Melanocyte of skin (primary cell): Measurements from ENCODE around the gene TXNL4A. TPM values are rescaled to one million over a fixed set of nuclear protein-coding genes. Genes with fewer than 3 reads are reported as not detected.

Source experiments
- total RNA-seq, 2 donors: library from RNA; depleted of rRNA; stranded (reverse); fragments of >200 nt; gene quantifications; 2 replicates each; pipeline ENCODE4 v1.2.3, GENCODE V29; 2012

Gene TXNL4A
- 10 to 100 TPM; 49.9 to 74.6 TPM for total RNA-seq

GRCh38 chr18:79988451-79989194, at the start of gene TXNL4A:
Gene TXNL4A, minus strand, starts transcription at chr18:79988563. Its CDS starts 171 bp downstream, at chr18:79988392.

GRCh38 chr18:80034068-80034851, 45.9 kb upstream of the TXNL4A start, which contains the start of gene RBFA:
Gene RBFA, plus strand, starts transcription at chr18:80034434. Its CDS starts 62 bp downstream, at chr18:80034496.

GRCh38 chr18:79964330-79965118, 23.8 kb downstream of the TXNL4A start, which contains the start of gene HSBP1L1:
Gene HSBP1L1, plus strand, starts transcription at chr18:79964643. Its CDS starts 93 bp downstream, at chr18:79964736.

GRCh38 chr18:79951545-79952455, 36.6 kb downstream of the TXNL4A start, which contains the start of gene SLC66A2:
Gene SLC66A2, minus strand, starts transcription at chr18:79951653. Its CDS starts 727 bp downstream, at chr18:79950926.

Other genes starting within 250 kb of the TXNL4A start
- gene KCNG2, start 190.6 kb downstream of the TXNL4A start, total RNA-seq: under 1 TPM in 1 of 2 donors, not detected in 1; under 0.01 TPM
- 10 to 100 TPM; 34.4 to 38.0 TPM for gene SLC66A2, start 36.9 kb downstream of the TXNL4A start, total RNA-seq
- gene HSBP1L1, start 23.9 kb downstream of the TXNL4A start, total RNA-seq: 10 to 100 TPM in 1 of 2 donors, 1 to 10 TPM in 1; 9.0 to 14.1 TPM
- gene RBFA, start 45.9 kb upstream of the TXNL4A start, total RNA-seq: 10 to 100 TPM; 23.1 to 36.3 TPM
- gene ADNP2, start 120.7 kb upstream of the TXNL4A start, total RNA-seq: 10 to 100 TPM; 23.4 to 25.0 TPM